ENCODE measurements around the gene ANKS1B. TPM values are rescaled to one million over a fixed set of nuclear protein-coding genes. Genes with fewer than 3 reads are reported as not detected.

Gene ANKS1B
- total and polyA plus RNA-seq, 2 of the 4 experiments (the other 2 are of a cell fraction), result 0.17 to 0.18 TPM

DNA sequence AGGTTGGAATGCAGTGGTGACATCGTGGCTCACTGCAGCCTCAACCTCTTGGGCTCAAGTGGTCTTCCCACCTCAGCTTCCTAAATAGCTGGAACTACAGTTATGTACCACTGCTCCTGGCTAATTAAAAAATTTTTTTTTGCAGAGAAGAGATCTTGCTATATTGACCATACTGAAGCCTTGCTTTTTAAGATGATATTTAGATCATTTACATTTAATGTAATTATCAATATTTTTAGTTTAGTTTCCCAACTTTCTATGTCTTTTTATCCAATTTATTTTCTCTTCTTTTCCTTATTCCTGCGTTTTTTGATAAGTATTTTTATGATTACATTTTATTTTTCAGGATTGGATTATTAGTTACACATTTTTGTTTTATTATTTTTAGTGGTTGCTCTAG, 999.6 kb downstream of the ANKS1B start:
- Histone ChIP-seq H4K5ac (ENCODE audit: low read depth, low read length) (no peak overlapping the region), H4K20me1 (ENCODE audit: insufficient read depth, low read length) (no peaks in the 10 kb centered on the region), H3K9me1 (ENCODE audit: insufficient read depth, low read length) (no peaks in the 10 kb centered on the region), H4K91ac (ENCODE audit: insufficient read depth, low read depth, low read length) (no peak overlapping the region), H3K9me3 (ENCODE audit: control insufficient read depth, insufficient read depth, low read length) (no peaks in the 10 kb centered on the region), H3K27ac (ENCODE audit: insufficient read depth, low read length) (no peak overlapping the region), H3K14ac (replicated peaks; ENCODE audit: low read depth, low read length) (no peak overlapping the region), H3K4me1 (ENCODE audit: control insufficient read depth, insufficient read depth, low read length) (no peaks in the 10 kb centered on the region), H2AK5ac (ENCODE audit: low read depth, low read length) (no peak overlapping the region), H2AFZ (replicated peaks; ENCODE audit: low read length, poor library complexity) (no peak overlapping the region), H3K4me2 (ENCODE audit: low read depth, low read length) (no peak overlapping the region), H3K79me1 (ENCODE audit: low read depth in 1 of 2, low read length in 2 of 2) (no peaks in the 10 kb centered on the region), H3K23ac (ENCODE audit: low read depth, low read length) (no peak overlapping the region), H2BK5ac (ENCODE audit: low read depth, low read length, poor library complexity, severe bottlenecking) (no peak overlapping the region), H3K36me3 (ENCODE audit: control insufficient read depth, insufficient read depth, low read length) (no peaks in the 10 kb centered on the region), H3K56ac (ENCODE audit: extremely low read depth, insufficient read depth, low read length) (no peak overlapping the region), H3K27me3 (ENCODE audit: control insufficient read depth, insufficient read depth, low read length) (no peaks in the 10 kb centered on the region), H2BK120ac (ENCODE audit: low read depth, low read length) (no peak overlapping the region), H4K8ac (ENCODE audit: low read depth in 2 of 2, low read length in 2 of 2) (no peak overlapping the region), H2BK15ac (ENCODE audit: low read depth, low read length) (no peak overlapping the region), H3K9ac (ENCODE audit: low read depth, low read length) (no peak overlapping the region), H3K4ac (ENCODE audit: low read depth, low read length) (no peak overlapping the region), H3K18ac (ENCODE audit: low read depth, low read length) (no peak overlapping the region), H2BK20ac (ENCODE audit: low read depth, low read length) (no peak overlapping the region), H2AK9ac (replicated peaks; ENCODE audit: low read depth, low read length, poor library complexity) (no peak overlapping the region), H3K4me3 (ENCODE audit: insufficient read depth, low read depth, low read length) (no peak overlapping the region)
- DNase-seq, result no peak
- intact Hi-C loops (cut with micrococcal nuclease), result no loop called here
- TF ChIP-seq RCOR1 (IDR thresholded peaks at IDR 0.05; ENCODE audit: insufficient replicate concordance, low read length) (no peak), NFE2L2 (IDR thresholded peaks at IDR 0.05; ENCODE audit: low read depth, low read length) (no peak), RFX5 (IDR thresholded peaks at IDR 0.05; ENCODE audit: low read depth, low read length) (no peak), SMC3 (IDR thresholded peaks at IDR 0.05; ENCODE audit: low read depth, low read length) (no peak)
- no TSS peak for BruUV-seq (replicated peaks)
- POLR2A ChIA-PET (ENCODE audit: unreplicated experiment), result no interaction called here
- ATAC-seq (ENCODE audit: low read depth), result no peak
- WGBS, 2 experiments (ENCODE audit: extremely low coverage in 2 of 2, insufficient read length in 1 of 2), result no CpG with 5 or more reads among the region's 2 CpGs
- in situ Hi-C loops (cut with MboI; ENCODE audit: low sequenced_read_pairs), result loop anchor here (25.0 kb wide), 1 partner anchor 423 kb away; no protein-coding TSS in a partner anchor
- dilution Hi-C loops (cut with HindIII; ENCODE audit: low sequenced_read_pairs, unreplicated experiment), result no loop called here
- CTCF ChIA-PET, result no interaction called here

All from IMR-90 (cell line).